Right cardiac atrium (tissue), 5 donors: ENCODE data around the gene FASTKD1. TPM values are rescaled to one million over a fixed set of nuclear protein-coding genes. Genes with fewer than 3 reads are reported as not detected.
A peak's percentile ranks its signal among the peaks of the same experiment; 100 is the strongest.
"Not testable (repeated sequence)": the region's sequence is repeated elsewhere in the genome, so short reads cannot be mapped to it uniquely, and the experiment has no call there.

Experiments
- ATAC-seq, 2 donors: fragments of 200-7000 bp; cut with Tn5 transposase; one replicate each; pipeline versions ENCODE4 v1.8.0 to v1.9.1; 2020; ENCODE audit warnings: moderate library complexity in 2 of 2, mild to moderate bottlenecking in 1 of 2
- DNase-seq, 3 donors: peaks; one replicate each; pipeline ENCODE4 v3.0.0-alpha.2; 2020
- H3K27ac ChIP-seq: one replicate; pipeline ENCODE4 v1.5.1; 2013; ENCODE audit warnings: mild to moderate bottlenecking, low read length, control low read depth, moderate library complexity
- H3K27me3 ChIP-seq: one replicate; pipeline ENCODE4 v1.6.1; 2013; ENCODE audit not compliant: control insufficient read depth, insufficient read depth
- H3K4me1 ChIP-seq: one replicate; pipeline ENCODE4 v1.6.1; 2013; ENCODE audit warnings: low read length; ENCODE audit not compliant: control insufficient read depth, insufficient read depth
- H3K4me3 ChIP-seq: one replicate; pipeline ENCODE4 v1.5.1; 2013; ENCODE audit warnings: low read length, control low read depth
- H3K9me3 ChIP-seq: one replicate; pipeline ENCODE4 v1.6.1; 2013; ENCODE audit warnings: low read length; ENCODE audit not compliant: control insufficient read depth
- WGBS: extraction: QIAGEN DNeasy Blood & Tissue Kit; methylation state at CpG from one replicate; pipeline ENCODE4 v1.1.7; 2013; 5-methylcytosine and 5-hydroxymethylcytosine counted together
- intact Hi-C, 4 donors: fragments of 100-400 bp; cut with DNase I; formaldehyde crosslinking; loops; one replicate each; pipeline versions ENCODE4 v1.11.0 to v1.14.0; 2022 to 2023
- long read RNA-seq, 4 donors: library from polyadenylated mRNA; unstranded; transcript quantifications; one replicate each; pipeline ENCODE4 v2.0.0, GENCODE V29; 2020 to 2021
- polyA plus RNA-seq: library from polyadenylated mRNA; stranded (reverse); fragments of 200-250 nt; gene quantifications from one replicate; pipeline ENCODE4 v1.2.3, GENCODE V29; 2013
- total RNA-seq, 4 donors: library from RNA; stranded (reverse); fragmentation: NEBNext Ultra II Directional; extraction: Animal tissue kit (Norgen Biotek cat#: 25700); gene quantifications; one replicate each; pipeline ENCODE4 v1.2.1, GENCODE V29; 2021
- donor health status: healthy with polysubstance abuse.
- donor health status: DM: no; HTN: yes; CAD: no.
- donor health status: DM: no; HTN: no; CAD: no.
- donor health status: DM: no; HTN: yes; CAD: no; lungs with severe emphysema.
- donor health status: DM: yes; HTN: yes; CAD: no.

FASTKD1 gene
- total RNA-seq (10 to 100 TPM; 46.4 to 60.6 (median 52.4) TPM), polyA plus RNA-seq (55.1 TPM)
- long read RNA-seq, donor 1, transcript FASTKD1-204 (15 exons, 2,967 nt), result major isoform, 21 of 63 reads
- long read RNA-seq, donor 1, partial matches to known transcripts, result 5 of 63 reads
- long read RNA-seq, donor 1, other reads (novel, unspliced or antisense), result 28 of 63 reads
- long read RNA-seq, donor 2, transcript FASTKD1-204 (15 exons, 2,967 nt), result major isoform, 12 of 19 reads
- long read RNA-seq, donor 2, partial matches to known transcripts, result 1 of 19 reads
- long read RNA-seq, donor 2, other reads (novel, unspliced or antisense), result 4 of 19 reads
- long read RNA-seq, donor 3, transcript FASTKD1-204 (15 exons, 2,967 nt), result major isoform, 56 of 130 reads
- long read RNA-seq, donor 3, transcript FASTKD1-205 (14 exons, 2,791 nt), result minor isoform, 7 of 130 reads
- long read RNA-seq, donor 3, partial matches to known transcripts, result 25 of 130 reads
- long read RNA-seq, donor 3, other reads (novel, unspliced or antisense), result 42 of 130 reads
- long read RNA-seq, donor 4, transcript FASTKD1-204 (15 exons, 2,967 nt), result major isoform, 13 of 17 reads
- long read RNA-seq, donor 4, partial matches to known transcripts, result 1 of 17 reads
- long read RNA-seq, donor 4, other reads (novel, unspliced or antisense), result 3 of 17 reads

- intact Hi-C loops, result no loop called here
- Histone ChIP-seq H3K27me3 (no peaks in the 10 kb centered on the region), H3K9me3 (no peaks in the 10 kb centered on the region), H3K4me3 (peak within 1 kb of the TSS; percentile 96), H3K27ac (peak within 1 kb of the TSS; percentile 75), H3K4me1 (no peaks in the 10 kb centered on the region)
- under 1% methylated on average over 33 of the region's 33 CpGs for WGBS
- ATAC-seq, result peak; percentile 100
- peak; percentile 92 to 96 (median 95) for DNase-seq
These were observed at the start of gene FASTKD1 for GRCh38 chr2:169573160-169573973. Gene FASTKD1, minus strand, starts transcription at chr2:169573865. Its CDS starts 1,836 bp downstream, at chr2:169572029.

GRCh38 chr2:169623235-169623634, 49.6 kb upstream of the FASTKD1 start:
- Histone ChIP-seq H3K4me3 (no peak overlapping the region), H3K9me3 (no peaks in the 10 kb centered on the region), H3K27me3 (no peaks in the 10 kb centered on the region), H3K27ac (no peak overlapping the region), H3K4me1 (no peaks in the 10 kb centered on the region)
- DNase-seq (no peak), ATAC-seq (no peak)
- WGBS, result 88% methylated on average over 4 of the region's 4 CpGs
- intact Hi-C loops, result no loop called here

DNA sequence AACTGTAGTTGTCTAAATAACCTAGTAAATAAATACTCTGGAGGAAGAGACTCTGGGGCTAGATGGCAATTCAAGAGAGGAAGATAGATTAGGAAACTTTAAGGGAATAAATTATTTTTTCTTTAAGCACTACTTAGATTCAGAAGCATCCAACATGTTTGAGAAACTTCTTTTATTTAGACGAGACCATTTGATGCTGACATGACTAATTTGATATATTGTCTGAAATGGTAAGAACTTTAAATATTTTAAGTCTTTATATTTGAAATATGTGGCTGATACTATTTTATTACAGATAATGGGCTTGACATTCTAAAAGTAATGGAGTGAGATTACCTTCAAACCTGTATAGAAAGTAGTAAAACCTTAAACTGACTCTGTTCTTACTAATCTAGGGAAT, 46.8 kb upstream of the FASTKD1 start:
- Histone ChIP-seq H3K9me3 (no peaks in the 10 kb centered on the region), H3K27ac (no peak overlapping the region), H3K4me3 (no peak overlapping the region), H3K27me3 (no peaks in the 10 kb centered on the region), H3K4me1 (no peaks in the 10 kb centered on the region)
- intact Hi-C loops, result no loop called here
- ATAC-seq (no peak), DNase-seq (no peak)
- 87% methylated on average over 1 of the region's 1 CpG for WGBS

GRCh38 chr2:169619946-169620345, 46.3 kb upstream of the FASTKD1 start:
- no peaks in the 10 kb centered on the region for H3K27me3 ChIP-seq
- WGBS, result 59% methylated on average over 3 of the region's 3 CpGs
- H3K4me3 ChIP-seq, result no peak overlapping the region
- no peaks in the 10 kb centered on the region for H3K4me1 ChIP-seq
- no peak for ATAC-seq
- no peak for DNase-seq
- intact Hi-C loops, result no loop called here
- no peaks in the 10 kb centered on the region for H3K9me3 ChIP-seq
- no peak overlapping the region for H3K27ac ChIP-seq

GRCh38 chr2:169615982-169616381, 42.3 kb upstream of the FASTKD1 start:
- H3K4me1 ChIP-seq, ATAC-seq, H3K27me3 ChIP-seq, H3K27ac ChIP-seq, intact Hi-C loops, H3K4me3 ChIP-seq, H3K9me3 ChIP-seq, DNase-seq: not testable (repeated sequence)
- 100% methylated on average over 1 of the region's 1 CpG for WGBS

DNA sequence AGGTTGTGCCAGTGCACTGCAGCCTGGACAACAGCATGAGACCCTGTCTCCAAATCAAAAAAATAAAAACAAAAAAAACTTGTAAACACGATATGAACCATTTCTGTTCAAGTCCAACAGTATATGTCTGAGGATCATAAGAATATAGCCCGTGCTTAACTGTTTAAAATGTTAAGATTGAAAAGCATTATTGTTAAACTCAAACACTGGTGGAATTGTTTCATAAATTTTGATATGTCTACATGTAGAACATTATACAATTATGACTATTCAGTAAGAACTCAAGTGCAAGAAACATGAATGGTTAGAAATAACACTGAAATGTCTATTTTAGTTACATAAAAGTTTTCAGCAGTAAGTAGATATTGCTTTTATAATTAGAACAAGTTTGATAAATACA, 40.2 kb upstream of the FASTKD1 start:
- H3K27me3 ChIP-seq, result no peaks in the 10 kb centered on the region
- DNase-seq (no peak), ATAC-seq (no peak)
- 80% methylated on average over 2 of the region's 2 CpGs for WGBS
- H3K27ac ChIP-seq, result no peak overlapping the region
- H3K9me3 ChIP-seq, result no peaks in the 10 kb centered on the region
- no peak overlapping the region for H3K4me3 ChIP-seq
- intact Hi-C loops, result no loop called here
- no peaks in the 10 kb centered on the region for H3K4me1 ChIP-seq

- Histone ChIP-seq H3K9me3 (no peaks in the 10 kb centered on the region), H3K27me3 (no peaks in the 10 kb centered on the region), H3K4me1 (no peaks in the 10 kb centered on the region), H3K27ac (no peak overlapping the region), H3K4me3 (no peak overlapping the region)
- intact Hi-C loops, result no loop called here
- DNase-seq (no peak), ATAC-seq (no peak)
- 88% methylated on average over 2 of the region's 2 CpGs for WGBS
These were observed 35.6 kb upstream of the FASTKD1 start for GRCh38 chr2:169609264-169609663.

- intact Hi-C loops, result no loop called here
- H3K27ac ChIP-seq, result no peak overlapping the region
- DNase-seq (no peak), ATAC-seq (no peak)
- H3K27me3 ChIP-seq, result no peaks in the 10 kb centered on the region
- H3K4me1 ChIP-seq, result no peaks in the 10 kb centered on the region
- H3K4me3 ChIP-seq, result no peak overlapping the region
- no peaks in the 10 kb centered on the region for H3K9me3 ChIP-seq
These were observed 25.9 kb upstream of the FASTKD1 start for GRCh38 chr2:169599568-169599967.

DNA sequence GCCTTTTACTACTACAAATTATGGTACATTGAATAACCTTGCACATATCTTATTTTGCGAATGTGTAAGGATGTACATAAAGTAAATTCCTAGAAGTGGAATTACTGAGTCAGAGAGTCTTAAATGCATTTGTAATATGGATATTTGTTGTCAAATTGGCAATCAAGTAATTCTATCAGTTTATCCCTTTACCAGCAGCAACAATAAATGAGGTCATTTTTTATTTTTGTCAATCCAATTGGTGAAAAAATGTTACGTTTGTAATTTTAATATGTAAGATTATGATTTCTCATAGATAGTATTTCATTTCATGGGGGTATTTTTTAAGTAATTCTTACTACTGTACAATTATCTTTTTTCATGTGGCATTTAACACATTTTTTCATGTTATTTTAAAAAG, 25.3 kb upstream of the FASTKD1 start:
- Histone ChIP-seq H3K4me1 (no peaks in the 10 kb centered on the region), H3K27me3 (no peaks in the 10 kb centered on the region), H3K9me3 (no peaks in the 10 kb centered on the region), H3K27ac (no peak overlapping the region), H3K4me3 (no peak overlapping the region)
- DNase-seq (no peak), ATAC-seq (no peak)
- WGBS, result 88% methylated on average over 2 of the region's 2 CpGs
- intact Hi-C loops, result no loop called here

DNA sequence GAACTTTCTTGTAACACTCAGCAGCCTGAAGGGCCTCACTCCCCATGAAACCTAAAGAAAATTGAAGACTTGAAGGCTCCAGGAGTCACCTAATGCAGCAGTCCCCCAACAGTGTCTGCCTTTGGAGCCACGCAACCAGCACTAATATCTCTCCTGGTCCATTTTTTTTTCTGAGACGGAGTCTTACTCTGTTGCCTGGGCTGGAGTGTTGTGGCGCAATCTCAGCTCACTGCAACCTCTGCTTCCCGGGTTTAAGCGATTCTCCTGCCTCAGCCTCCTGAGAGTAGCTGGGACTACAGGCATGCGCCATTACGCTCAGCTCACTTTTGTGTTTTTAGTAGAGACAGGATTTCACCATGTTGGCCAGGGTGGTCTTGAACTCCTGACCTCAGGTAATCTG, 22.9 kb upstream of the FASTKD1 start:
- ATAC-seq, H3K27me3 ChIP-seq, DNase-seq, H3K9me3 ChIP-seq, intact Hi-C loops, H3K4me1 ChIP-seq, H3K4me3 ChIP-seq, H3K27ac ChIP-seq: not testable (repeated sequence)
- 82% methylated on average over 7 of the region's 7 CpGs for WGBS

DNA sequence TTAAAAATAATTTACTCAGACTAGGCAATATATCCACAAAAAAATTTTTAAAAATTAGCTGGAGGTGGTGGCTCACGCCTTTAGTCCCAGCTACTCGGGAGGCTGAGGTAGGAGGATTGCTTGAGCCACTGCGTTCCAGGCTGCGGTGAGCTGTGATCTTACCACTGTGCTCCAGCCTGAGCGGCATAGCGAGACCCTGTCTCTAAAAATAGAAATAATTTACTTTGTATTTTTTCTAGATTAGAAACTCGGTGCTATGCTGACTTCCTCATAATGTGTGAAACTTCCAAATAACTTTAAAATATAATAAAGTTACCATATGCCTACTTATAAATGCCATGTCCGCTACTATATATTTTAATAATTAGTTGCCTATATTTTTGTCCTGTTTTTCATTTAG, 17.1 kb upstream of the FASTKD1 start:
- 73% methylated on average over 8 of the region's 8 CpGs for WGBS
- H3K4me1 ChIP-seq, result no peaks in the 10 kb centered on the region
- no peak overlapping the region for H3K4me3 ChIP-seq
- H3K9me3 ChIP-seq, result no peaks in the 10 kb centered on the region
- intact Hi-C loops, result no loop called here
- H3K27me3 ChIP-seq, result no peaks in the 10 kb centered on the region
- no peak overlapping the region for H3K27ac ChIP-seq
- DNase-seq (no peak), ATAC-seq (no peak)
